Endodermal cell (in vitro differentiated cells): Measurements from ENCODE around the gene NSL1. TPM values are rescaled to one million over a fixed set of nuclear protein-coding genes. Genes with fewer than 3 reads are reported as not detected.

ENCODE experiments used
- DNase-seq: peaks from one replicate; pipeline ENCODE4 v3.0.0-alpha.2; 2017
- H3K27ac ChIP-seq: 2 replicates; pipeline ENCODE4 v1.5.1; 2013; ENCODE audit warnings: mild to moderate bottlenecking, low read depth, low read length, moderate library complexity
- H3K27me3 ChIP-seq: 2 replicates; pipeline ENCODE4 v1.6.1; 2013; ENCODE audit warnings: mild to moderate bottlenecking, low read length, moderate library complexity; ENCODE audit not compliant: insufficient read depth, control insufficient read depth, poor library complexity, severe bottlenecking
- H3K36me3 ChIP-seq: 2 replicates; pipeline ENCODE4 v1.7.0; 2013; ENCODE audit warnings: mild to moderate bottlenecking, low read length, moderate library complexity; ENCODE audit not compliant: control insufficient read depth, insufficient read depth
- H3K4me1 ChIP-seq: one replicate; pipeline ENCODE4 v1.7.0; 2013; ENCODE audit warnings: low read length; ENCODE audit not compliant: control insufficient read depth, insufficient read depth
- H3K4me3 ChIP-seq: 2 replicates; pipeline ENCODE4 v1.5.1; 2013; ENCODE audit warnings: mild to moderate bottlenecking, low read length, moderate library complexity
- H3K9ac ChIP-seq: 2 replicates; pipeline ENCODE4 v1.6.1; 2013; ENCODE audit warnings: mild to moderate bottlenecking, low read length, moderate library complexity; ENCODE audit not compliant: poor library complexity, severe bottlenecking; ENCODE audit errors: extremely low read depth
- H3K9me3 ChIP-seq: 2 replicates; pipeline ENCODE4 v1.6.1; 2013; ENCODE audit warnings: mild to moderate bottlenecking, low read length, moderate library complexity; ENCODE audit not compliant: control insufficient read depth
- H3K27ac Mint-ChIP-seq: 2 replicates; pipeline ENCODE4 v1.8.0; 2020; ENCODE audit warnings: mixed read lengths
- H3K27me3 Mint-ChIP-seq: 2 replicates; pipeline ENCODE4 v1.8.0; 2021; ENCODE audit warnings: mild to moderate bottlenecking, mixed read lengths; ENCODE audit not compliant: insufficient read depth
- H3K36me3 Mint-ChIP-seq: 2 replicates; pipeline ENCODE4 v1.8.0; 2020; ENCODE audit warnings: low read depth, mixed read lengths
- H3K4me1 Mint-ChIP-seq: 2 replicates; pipeline ENCODE4 v1.8.0; 2020; ENCODE audit warnings: mixed read lengths
- H3K4me3 Mint-ChIP-seq: 2 replicates; pipeline ENCODE4 v1.8.0; 2020; ENCODE audit warnings: mild to moderate bottlenecking, moderate library complexity, mixed read lengths
- H3K9me3 Mint-ChIP-seq: 2 replicates; pipeline ENCODE4 v1.8.0; 2020; ENCODE audit warnings: mild to moderate bottlenecking, mixed read lengths
- WGBS, 2 experiments: methylation state at CpG; one replicate each; pipeline versions ENCODE4 v1.1.5 to v1.1.7; 2013; ENCODE audit warnings: missing lambda C conversion rate in 2 of 2, mixed read lengths in 1 of 2; ENCODE audit not compliant: insufficient coverage in 1 of 2, insufficient read length in 1 of 2; 5-methylcytosine and 5-hydroxymethylcytosine counted together
- total RNA-seq, 2 donors: library from RNA; stranded (reverse); fragmentation: NEBNext Ultra II Directional in 1 of 2; extraction: Animal tissue kit (Norgen Biotek cat#: 25700) in 1 of 2; gene quantifications; 2 replicates in 1 of 2; 3 replicates in 1 of 2; pipeline ENCODE4 v1.2.1, GENCODE V29; 2021
- TF ChIP-seq, protein P1 (sequence below): fragments of 200-600 bp; sonication (generic); conservative IDR thresholded peaks from 2 replicates; pipeline ENCODE4 v1.5.0; 2021; ENCODE audit warnings: antibody characterized with exemption, mild to moderate bottlenecking

The NSL1 gene
- total RNA-seq, 2 donors from 2014 or later, result 47.6 to 57.7 TPM

DNA sequence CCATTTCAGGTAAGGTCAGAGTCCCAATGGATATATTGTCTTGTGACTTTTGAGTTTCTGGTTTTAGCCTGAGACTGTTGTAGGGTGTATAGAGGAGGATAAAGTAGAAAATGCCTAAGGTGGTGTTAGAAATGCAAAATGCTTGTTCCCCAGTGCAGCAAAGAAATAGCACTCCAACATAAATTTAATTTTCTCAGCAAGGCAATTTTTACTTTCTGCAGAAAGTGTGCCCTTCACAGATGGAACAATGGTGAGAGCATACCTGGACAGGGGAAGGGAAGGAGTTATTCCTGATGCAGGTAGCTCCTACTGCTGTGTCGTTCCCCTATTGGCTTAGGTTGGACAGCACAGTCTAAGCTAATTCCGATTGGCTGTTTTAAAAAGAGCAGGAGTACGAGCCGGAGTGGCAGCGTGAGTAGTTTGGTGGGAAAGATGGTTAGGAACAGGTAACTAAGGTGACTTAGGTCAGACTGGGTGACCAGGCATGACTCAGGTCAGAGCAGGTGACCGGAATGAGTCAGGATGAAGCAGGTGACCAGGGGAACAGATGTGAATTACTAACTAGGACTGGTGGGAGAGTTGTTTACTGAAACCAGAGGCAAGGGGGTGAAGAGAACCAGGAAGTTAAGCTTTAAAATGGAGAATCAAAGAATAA, 34.3 kb upstream of the NSL1 start:
- Histone ChIP-seq H3K4me1 (no peaks in the 10 kb centered on the region), H3K36me3 (no peaks in the 10 kb centered on the region), H3K27me3 (no peaks in the 10 kb centered on the region), H3K4me3 (peak overlapping the region; percentile 33), H3K9me3 (peaks cover 33% of the 10 kb centered on the region), H3K27ac (no peak overlapping the region), H3K9ac (no peak overlapping the region)
- Mint-ChIP-seq H3K4me1 (peaks cover 8% of the 10 kb centered on the region), H3K27me3 (peaks cover 2% of the 10 kb centered on the region), H3K9me3 (peaks cover 37% of the 10 kb centered on the region), H3K36me3 (peaks cover 17% of the 10 kb centered on the region), H3K4me3 (no peak overlapping the region), H3K27ac (no peak overlapping the region)
- 95 to 97% methylated on average over 6 of the region's 6 CpGs for WGBS, 2 experiments
- peak; percentile 49 for DNase-seq
- TF ChIP-seq, protein P1, sequence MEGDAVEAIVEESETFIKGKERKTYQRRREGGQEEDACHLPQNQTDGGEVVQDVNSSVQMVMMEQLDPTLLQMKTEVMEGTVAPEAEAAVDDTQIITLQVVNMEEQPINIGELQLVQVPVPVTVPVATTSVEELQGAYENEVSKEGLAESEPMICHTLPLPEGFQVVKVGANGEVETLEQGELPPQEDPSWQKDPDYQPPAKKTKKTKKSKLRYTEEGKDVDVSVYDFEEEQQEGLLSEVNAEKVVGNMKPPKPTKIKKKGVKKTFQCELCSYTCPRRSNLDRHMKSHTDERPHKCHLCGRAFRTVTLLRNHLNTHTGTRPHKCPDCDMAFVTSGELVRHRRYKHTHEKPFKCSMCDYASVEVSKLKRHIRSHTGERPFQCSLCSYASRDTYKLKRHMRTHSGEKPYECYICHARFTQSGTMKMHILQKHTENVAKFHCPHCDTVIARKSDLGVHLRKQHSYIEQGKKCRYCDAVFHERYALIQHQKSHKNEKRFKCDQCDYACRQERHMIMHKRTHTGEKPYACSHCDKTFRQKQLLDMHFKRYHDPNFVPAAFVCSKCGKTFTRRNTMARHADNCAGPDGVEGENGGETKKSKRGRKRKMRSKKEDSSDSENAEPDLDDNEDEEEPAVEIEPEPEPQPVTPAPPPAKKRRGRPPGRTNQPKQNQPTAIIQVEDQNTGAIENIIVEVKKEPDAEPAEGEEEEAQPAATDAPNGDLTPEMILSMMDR, result no peak

DNA sequence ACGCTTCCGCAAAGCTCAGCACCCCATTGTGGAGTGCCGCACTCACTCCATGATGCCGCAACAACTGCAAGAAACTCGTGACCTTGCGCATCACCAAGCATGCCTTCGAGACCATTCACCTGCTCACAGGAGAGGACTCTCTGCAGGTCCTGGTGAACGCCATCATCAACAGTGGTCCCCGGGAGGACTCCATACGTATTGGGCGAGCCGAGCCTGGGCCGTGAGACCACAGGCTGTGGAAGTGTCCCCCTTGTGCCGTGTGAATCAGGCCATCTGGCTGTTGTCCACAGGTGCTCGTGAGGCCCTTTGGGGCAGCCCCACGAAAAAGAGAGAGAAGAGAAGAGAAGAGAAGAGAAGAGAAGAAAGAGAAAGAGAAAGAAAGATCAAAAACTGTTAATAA, 32.6 kb upstream of the NSL1 start:
- Histone ChIP-seq H3K4me3 (no peak overlapping the region), H3K27ac (no peak overlapping the region), H3K27me3 (no peaks in the 10 kb centered on the region), H3K9me3 (peaks cover 33% of the 10 kb centered on the region), H3K4me1 (no peaks in the 10 kb centered on the region), H3K9ac (no peak overlapping the region), H3K36me3 (no peaks in the 10 kb centered on the region)
- Mint-ChIP-seq H3K27me3 (peaks cover 2% of the 10 kb centered on the region), H3K9me3 (peaks cover 37% of the 10 kb centered on the region), H3K4me1 (peaks cover 8% of the 10 kb centered on the region), H3K36me3 (peaks cover 17% of the 10 kb centered on the region), H3K27ac (no peak overlapping the region), H3K4me3 (no peak overlapping the region)
- DNase-seq, result no peak
- TF ChIP-seq, protein P1, result no peak
- WGBS, 2 experiments, result 94 to 96% methylated on average over 12 to 16 of the region's 16 CpGs

DNA sequence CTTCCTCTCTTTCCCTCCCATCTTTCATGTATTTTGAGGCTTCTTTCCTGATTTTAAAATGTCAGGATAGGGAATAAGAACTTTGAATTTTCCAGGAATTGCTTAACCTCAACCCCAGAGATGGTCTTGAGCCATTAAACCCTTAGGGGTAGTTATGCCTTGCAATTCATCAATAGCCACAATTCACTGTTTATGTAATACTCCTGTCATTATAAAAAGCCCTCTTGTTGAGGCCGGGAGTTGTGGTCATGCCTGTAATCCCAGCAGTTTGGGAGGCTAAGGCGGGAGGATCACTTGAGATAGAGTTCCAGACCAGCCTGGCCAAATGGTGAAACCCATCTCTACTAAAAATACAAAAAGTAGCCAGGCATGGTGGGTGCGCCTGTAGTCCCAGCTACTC, 31.4 kb upstream of the NSL1 start:
- Histone ChIP-seq H3K9me3 (peaks cover 33% of the 10 kb centered on the region), H3K27me3 (no peaks in the 10 kb centered on the region), H3K4me3 (no peak overlapping the region), H3K27ac (no peak overlapping the region), H3K4me1 (no peaks in the 10 kb centered on the region), H3K9ac (no peak overlapping the region), H3K36me3 (no peaks in the 10 kb centered on the region)
- DNase-seq, result no peak
- H3K27me3 Mint-ChIP-seq, result peaks cover 2% of the 10 kb centered on the region
- peaks cover 17% of the 10 kb centered on the region for H3K36me3 Mint-ChIP-seq
- H3K9me3 Mint-ChIP-seq, result peaks cover 37% of the 10 kb centered on the region
- peaks cover 5% of the 10 kb centered on the region for H3K4me1 Mint-ChIP-seq
- 93 to 94% methylated on average over 3 of the region's 3 CpGs for WGBS, 2 experiments
- H3K27ac Mint-ChIP-seq, result no peak overlapping the region
- H3K4me3 Mint-ChIP-seq, result no peak overlapping the region
- TF ChIP-seq, protein P1, result no peak
